GM18511 (cell line): Measurements from ENCODE around the gene KRTAP4-2.
"Not testable (repeated sequence)": the region's sequence is repeated elsewhere in the genome, so short reads cannot be mapped to it uniquely, and the experiment has no call there.

Source experiments
- ATAC-seq: cut with Tn5 transposase; IDR thresholded peaks from one replicate; pipeline ENCODE4 v1.9.1; 2021; ENCODE audit warnings: mild to moderate bottlenecking, moderate library complexity; ENCODE audit not compliant: unreplicated experiment

KRTAP4-2 gene

GRCh38 chr17:41177727-41178271, at the start of gene KRTAP4-2:
Gene KRTAP4-2 (minus strand): TSS chr17:41178221. CDS start chr17:41178164, 57 bp downstream.
- ATAC-seq: no peak

GRCh38 chr17:41226598-41227095, 48.6 kb upstream of the KRTAP4-2 start, which contains the start of gene KRTAP9-2:
Gene KRTAP9-2 (plus strand): TSS chr17:41226648. CDS start chr17:41226655, 7 bp downstream.
- ATAC-seq: not testable (repeated sequence)

GRCh38 chr17:41226051-41226450, 48.0 kb upstream of the KRTAP4-2 start:
- ATAC-seq: no peak

DNA sequence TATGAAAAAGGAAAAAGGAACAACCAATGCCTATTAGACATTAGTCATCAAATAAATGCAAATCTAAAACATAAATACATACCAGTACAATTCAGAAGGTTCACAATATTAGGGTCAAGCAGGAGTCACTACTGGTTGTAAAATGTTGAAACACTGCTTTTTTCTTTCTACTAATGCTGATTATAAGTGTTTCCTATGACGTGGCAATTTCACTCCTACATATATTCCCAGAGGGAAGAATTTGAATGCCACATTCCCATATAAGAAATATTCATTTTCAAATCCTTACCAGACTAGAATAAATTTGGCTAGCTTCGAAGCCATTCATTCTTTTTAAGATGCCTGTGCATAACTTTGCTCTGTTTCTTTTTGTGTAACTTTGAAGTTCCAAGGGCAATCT, 45.8 kb upstream of the KRTAP4-2 start:
- no peak for ATAC-seq

DNA sequence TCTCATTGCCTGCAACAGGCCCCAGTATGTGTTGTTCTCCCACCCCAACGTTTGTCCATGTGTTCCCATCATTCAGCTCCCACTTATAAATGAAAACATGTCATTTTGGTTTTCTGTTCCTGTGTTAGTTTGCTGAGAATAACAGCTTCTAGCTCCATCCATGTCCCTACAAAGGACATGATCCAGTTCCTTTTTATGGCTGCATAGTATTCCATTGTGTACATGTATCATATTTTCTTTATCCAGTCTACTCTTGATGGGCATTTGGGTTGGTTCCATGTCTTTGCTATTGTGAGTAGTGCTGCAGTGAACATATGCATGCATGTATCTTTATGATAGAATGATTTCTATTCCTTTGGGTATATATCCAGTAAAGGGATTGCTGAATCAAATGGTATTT, 37.7 kb upstream of the KRTAP4-2 start:
- no peak for ATAC-seq

DNA sequence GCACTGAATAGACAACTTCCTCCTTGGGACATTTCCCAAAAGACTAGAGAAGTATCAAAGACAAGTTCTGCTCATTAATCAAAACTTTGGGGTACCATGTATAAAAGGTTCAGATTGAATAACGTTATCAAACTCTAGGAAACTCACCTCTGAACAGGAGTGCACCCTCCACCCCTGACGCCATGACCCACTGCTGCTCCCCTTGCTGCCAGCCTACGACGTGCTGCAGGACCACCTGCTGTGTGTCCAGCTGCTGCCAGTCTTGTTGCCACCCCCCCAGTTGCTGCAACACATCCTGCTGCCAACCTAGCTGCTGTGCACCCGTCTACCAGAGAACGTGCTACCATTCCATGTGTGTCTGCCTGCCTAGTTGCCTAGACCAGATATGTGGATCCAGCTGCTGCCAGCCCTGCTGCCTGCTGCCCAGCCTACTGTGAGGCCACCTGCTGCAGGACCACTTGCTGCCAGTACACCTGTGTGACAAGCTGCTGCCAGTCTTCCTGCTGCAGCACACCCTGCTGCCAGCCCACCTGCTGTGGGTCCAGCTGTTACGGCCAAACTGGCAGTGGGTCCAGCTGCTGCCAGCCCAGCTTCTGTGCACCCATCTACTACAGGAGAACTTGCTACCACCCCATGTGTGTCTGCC, 34.6 kb upstream of the KRTAP4-2 start:
- no peak for ATAC-seq

DNA sequence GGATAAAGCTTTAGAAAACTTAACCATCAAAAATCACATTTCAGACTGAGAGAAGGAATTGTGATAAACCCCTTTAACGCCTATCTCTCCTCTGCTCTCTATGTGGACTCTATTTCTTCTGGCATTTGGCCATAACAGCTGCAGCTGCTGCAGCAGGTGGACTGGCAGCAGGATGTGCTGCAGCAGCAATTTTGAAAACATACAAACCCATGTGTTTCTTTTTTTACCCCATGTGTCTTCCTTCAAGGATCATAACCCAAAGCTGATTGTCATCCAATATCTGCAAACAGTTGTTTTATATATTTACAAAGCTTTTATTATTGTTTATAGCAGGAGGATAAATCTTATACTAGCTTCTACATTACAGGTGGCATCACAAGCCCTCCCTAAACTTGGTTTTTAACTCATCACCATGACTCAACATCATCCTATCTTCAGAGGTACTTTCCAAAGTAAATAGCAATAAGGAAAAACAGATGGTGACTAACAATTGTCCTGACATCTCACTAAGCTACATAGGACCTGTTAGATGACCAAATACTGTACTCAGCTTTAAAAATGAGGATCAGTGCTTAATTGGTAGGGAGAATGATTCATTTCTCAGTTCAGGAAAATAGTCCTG, 33.9 kb upstream of the KRTAP4-2 start:
- no peak for ATAC-seq

GRCh38 chr17:41199421-41200078, 21.5 kb upstream of the KRTAP4-2 start:
- no peak for ATAC-seq

GRCh38 chr17:41196068-41196467, 18.0 kb upstream of the KRTAP4-2 start:
- ATAC-seq: no peak

- ATAC-seq: no peak
Observed at GRCh38 chr17:41190328-41190727, 12.3 kb upstream of the KRTAP4-2 start.

GRCh38 chr17:41189837-41190318, 11.9 kb upstream of the KRTAP4-2 start, which contains the start of gene KRTAP9-1:
Gene KRTAP9-1 (plus strand): TSS chr17:41189887. CDS start chr17:41189887, 0 bp downstream.
- ATAC-seq: not testable (repeated sequence)

DNA sequence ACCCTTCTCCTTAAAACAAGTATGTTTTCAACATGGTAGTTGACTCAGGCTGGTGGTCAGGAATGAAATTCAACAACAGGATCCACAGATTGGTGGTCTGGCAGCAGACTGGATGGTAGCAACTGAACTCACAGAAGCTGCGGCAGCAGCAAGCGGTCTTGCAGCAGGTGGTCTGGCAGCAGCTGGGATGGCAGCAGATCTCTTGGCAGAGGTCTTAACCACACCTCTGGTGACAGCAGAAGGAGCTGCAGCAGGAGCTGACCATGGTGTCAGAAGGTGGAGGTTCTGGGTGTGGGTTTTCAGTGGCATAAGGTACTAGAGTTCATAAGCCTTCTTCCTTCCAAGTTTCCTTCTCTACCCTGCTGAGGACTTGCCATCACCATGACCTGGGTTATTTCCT, 8.9 kb upstream of the KRTAP4-2 start:
- ATAC-seq: no peak

GRCh38 chr17:41185001-41185400, 7.0 kb upstream of the KRTAP4-2 start:
- no peak for ATAC-seq

GRCh38 chr17:41184480-41184961, 6.5 kb upstream of the KRTAP4-2 start, which contains the start of gene KRTAP4-1:
Gene KRTAP4-1 (minus strand): TSS chr17:41184911. CDS start chr17:41184854, 57 bp downstream.
- ATAC-seq: no peak

DNA sequence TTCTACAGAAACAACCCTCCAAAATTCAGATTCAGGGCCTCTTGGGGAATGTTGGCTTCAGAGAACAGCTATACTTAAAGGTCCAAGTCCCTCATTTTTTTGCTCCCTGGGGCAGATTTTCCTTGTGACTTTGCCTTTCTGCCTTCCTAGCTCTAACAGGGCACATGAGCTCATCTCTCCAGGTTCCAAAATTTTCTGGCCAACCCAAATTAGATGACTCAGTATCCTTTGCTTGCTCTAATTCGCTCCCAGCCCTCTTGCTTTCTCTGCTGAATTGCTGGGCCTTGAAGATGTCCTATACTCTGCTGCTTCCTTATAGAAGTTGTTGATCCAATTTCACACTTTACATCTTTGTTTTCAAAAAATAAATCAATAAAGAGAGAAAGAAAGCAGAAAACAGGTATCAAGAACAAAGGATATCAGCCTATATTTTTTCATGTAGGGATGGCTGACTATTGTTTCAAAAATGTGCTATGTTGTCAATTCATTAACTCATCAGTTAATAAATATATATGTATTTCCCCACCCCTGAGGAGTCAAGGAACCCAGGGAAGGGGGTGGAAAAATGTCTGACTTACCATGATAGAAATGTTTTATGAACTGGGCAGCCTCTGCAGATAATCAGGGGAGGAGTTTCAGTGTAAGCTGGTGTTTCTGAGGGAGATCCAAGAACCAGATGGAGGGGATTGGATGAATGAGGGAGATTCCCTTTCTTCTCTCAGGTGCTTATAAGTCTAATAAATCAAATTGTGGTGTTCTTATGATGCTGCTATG, 1.0 kb upstream of the KRTAP4-2 start:
- ATAC-seq: no peak

DNA sequence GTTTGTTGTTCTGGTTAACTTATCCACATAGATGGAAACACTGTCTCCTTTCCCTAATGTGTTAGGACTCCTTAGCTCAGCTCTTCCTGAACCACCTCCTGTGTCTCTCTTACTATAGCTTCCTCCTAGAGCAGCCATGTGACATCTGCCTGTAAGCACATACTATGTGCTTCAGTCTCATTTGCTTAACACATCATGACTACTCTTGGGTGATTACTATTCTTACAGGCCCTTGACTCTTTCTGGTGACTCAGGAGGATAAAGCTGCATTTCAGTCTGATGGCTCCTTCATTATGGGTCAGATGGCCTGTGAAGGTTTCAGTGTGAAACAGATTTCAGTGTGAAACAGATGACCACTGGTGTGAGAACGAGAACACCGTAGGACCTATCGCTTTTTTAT, 320 bp upstream of the KRTAP4-2 start:
- ATAC-seq: no peak

DNA sequence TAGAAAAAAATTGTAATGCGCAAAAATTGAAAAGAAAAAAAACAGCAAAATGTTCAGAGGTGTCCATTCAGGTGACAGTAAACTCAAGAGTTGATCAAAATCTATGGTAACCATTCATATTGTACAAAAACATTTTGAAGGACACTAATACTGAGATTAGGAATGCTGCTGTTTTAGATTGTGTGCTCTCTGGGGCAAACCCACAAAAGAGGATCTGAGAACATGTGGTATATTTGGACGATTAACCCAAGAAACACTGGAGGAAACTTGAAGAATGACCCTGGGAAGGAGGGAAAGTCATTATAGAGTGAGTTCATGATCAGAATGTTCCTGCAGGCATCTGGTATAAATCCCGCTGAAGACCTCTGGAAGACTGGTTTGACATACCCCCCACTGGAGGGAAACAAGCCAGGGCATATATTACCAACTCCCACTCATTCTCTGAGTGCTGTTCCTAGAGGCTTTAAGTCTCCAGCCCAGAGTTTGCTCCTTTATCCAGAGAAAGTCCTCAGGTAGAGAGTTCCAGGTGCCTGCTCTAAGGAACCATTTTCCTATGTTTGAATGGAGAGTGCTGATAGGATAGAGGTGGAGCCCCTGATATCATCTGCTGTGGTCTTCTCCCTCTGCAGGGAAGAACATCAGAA, 1.2 kb downstream of the KRTAP4-2 start:
- ATAC-seq: no peak

GRCh38 chr17:41171886-41172285, 6.1 kb downstream of the KRTAP4-2 start:
- ATAC-seq: no peak

DNA sequence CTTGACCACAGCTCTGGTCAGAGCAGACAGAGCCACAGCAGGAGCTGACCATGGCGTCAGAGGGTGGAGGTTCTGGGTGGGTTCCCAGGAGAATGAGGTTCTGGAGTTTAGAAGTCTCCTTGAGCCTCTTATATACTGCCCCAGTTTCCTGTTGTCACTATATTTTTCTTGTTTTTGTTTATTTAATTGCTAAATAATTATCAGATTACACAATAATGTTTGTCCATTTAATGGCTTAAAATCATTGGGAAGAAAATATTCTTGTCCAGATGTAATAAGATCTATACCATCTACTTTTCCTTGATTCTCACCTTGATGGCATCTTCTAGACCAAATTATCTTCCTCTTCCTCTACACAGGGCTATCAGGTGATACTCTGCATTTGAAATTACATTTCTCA, 9.9 kb downstream of the KRTAP4-2 start, which contains the start of gene KRTAP4-3:
Gene KRTAP4-3 (minus strand): TSS at position 101 of the 400 bp plus-strand sequence. CDS start 49 bp downstream, at position 52.
- no peak for ATAC-seq

- ATAC-seq: no peak
Observed at GRCh38 chr17:41167561-41167960, 10.5 kb downstream of the KRTAP4-2 start.
